ENCODE measurements around the gene STK11.

The STK11 gene

GRCh38 chr19:1229924-1230782, 24.6 kb downstream of the STK11 start:
- H3K9ac ChIP-seq (ENCODE audit: low read depth, low read length, poor library complexity, severe bottlenecking): no peak overlapping the region
- no peaks in the 10 kb centered on the region for H3K79me2 ChIP-seq (ENCODE audit: insufficient read depth, low read length)
- H2AFZ ChIP-seq (ENCODE audit: low read length): no peak overlapping the region
- H3K9me2 ChIP-seq (replicated peaks; ENCODE audit: low read depth, low read length): no peaks in the 10 kb centered on the region
- H3K4me2 ChIP-seq (ENCODE audit: low read depth, low read length, poor library complexity, severe bottlenecking): no peak overlapping the region
- no peaks in the 10 kb centered on the region for H3K27me3 ChIP-seq (ENCODE audit: insufficient read depth, low read length, poor library complexity, severe bottlenecking)
- no peak overlapping the region for H3K4me3 ChIP-seq (ENCODE audit: low read length, poor library complexity, severe bottlenecking)
- no peaks in the 10 kb centered on the region for H3K9me3 ChIP-seq (ENCODE audit: insufficient read depth, low read depth, low read length)
- H3K36me3 ChIP-seq (ENCODE audit: insufficient read depth, low read length): peaks cover 6% of the 10 kb centered on the region; the same call in 1 of the 2 replicates
- H3K4me1 ChIP-seq (ENCODE audit: insufficient read depth, low read length, poor library complexity, severe bottlenecking): no peaks in the 10 kb centered on the region
- H4K20me1 ChIP-seq (ENCODE audit: insufficient read depth, low read length, poor library complexity, severe bottlenecking): no peaks in the 10 kb centered on the region
- no peaks in the 10 kb centered on the region for H3F3A ChIP-seq (ENCODE audit: low read depth)
- TF ChIP-seq EZH2phosphoT487 (IDR thresholded peaks at IDR 0.05; ENCODE audit: borderline replicate concordance) (no peak), CTCF (conservative IDR thresholded peaks at IDR 0.05; ENCODE audit: low read length) (no peak)

GRCh38 chr19:1230783-1231489, 25.4 kb downstream of the STK11 start:
- H3F3A ChIP-seq (ENCODE audit: low read depth): no peaks in the 10 kb centered on the region
- H3K9me2 ChIP-seq (replicated peaks; ENCODE audit: low read depth, low read length): no peaks in the 10 kb centered on the region
- H3K27me3 ChIP-seq (ENCODE audit: insufficient read depth, low read length, poor library complexity, severe bottlenecking): no peaks in the 10 kb centered on the region
- no peak overlapping the region for H2AFZ ChIP-seq (ENCODE audit: low read length)
- H4K20me1 ChIP-seq (ENCODE audit: insufficient read depth, low read length, poor library complexity, severe bottlenecking): no peaks in the 10 kb centered on the region
- no peaks in the 10 kb centered on the region for H3K9me3 ChIP-seq (ENCODE audit: insufficient read depth, low read depth, low read length)
- TF ChIP-seq EZH2phosphoT487 (IDR thresholded peaks at IDR 0.05; ENCODE audit: borderline replicate concordance) (no peak), CTCF (conservative IDR thresholded peaks at IDR 0.05; ENCODE audit: low read length) (no peak)
- no peaks in the 10 kb centered on the region for H3K4me1 ChIP-seq (ENCODE audit: insufficient read depth, low read length, poor library complexity, severe bottlenecking)
- H3K36me3 ChIP-seq (ENCODE audit: insufficient read depth, low read length): peaks cover 6% of the 10 kb centered on the region; the same call in 1 of the 2 replicates
- H3K4me3 ChIP-seq (ENCODE audit: low read length, poor library complexity, severe bottlenecking): no peak overlapping the region
- no peaks in the 10 kb centered on the region for H3K79me2 ChIP-seq (ENCODE audit: insufficient read depth, low read length)
- H3K4me2 ChIP-seq (ENCODE audit: low read depth, low read length, poor library complexity, severe bottlenecking): no peak overlapping the region
- H3K9ac ChIP-seq (ENCODE audit: low read depth, low read length, poor library complexity, severe bottlenecking): no peak overlapping the region

GRCh38 chr19:1231729-1232637, 26.4 kb downstream of the STK11 start:
- H3K27me3 ChIP-seq (ENCODE audit: insufficient read depth, low read length, poor library complexity, severe bottlenecking): no peaks in the 10 kb centered on the region
- H3K79me2 ChIP-seq (ENCODE audit: insufficient read depth, low read length): no peaks in the 10 kb centered on the region
- no peaks in the 10 kb centered on the region for H3K9me3 ChIP-seq (ENCODE audit: insufficient read depth, low read depth, low read length)
- H3F3A ChIP-seq (ENCODE audit: low read depth): no peaks in the 10 kb centered on the region
- H2AFZ ChIP-seq (ENCODE audit: low read length): no peak overlapping the region
- H3K36me3 ChIP-seq (ENCODE audit: insufficient read depth, low read length): no peaks in the 10 kb centered on the region; the same call in 1 of the 2 replicates
- H3K9ac ChIP-seq (ENCODE audit: low read depth, low read length, poor library complexity, severe bottlenecking): no peak overlapping the region
- no peaks in the 10 kb centered on the region for H4K20me1 ChIP-seq (ENCODE audit: insufficient read depth, low read length, poor library complexity, severe bottlenecking)
- H3K9me2 ChIP-seq (replicated peaks; ENCODE audit: low read depth, low read length): no peaks in the 10 kb centered on the region
- H3K4me1 ChIP-seq (ENCODE audit: insufficient read depth, low read length, poor library complexity, severe bottlenecking): no peaks in the 10 kb centered on the region
- TF ChIP-seq EZH2phosphoT487 (IDR thresholded peaks at IDR 0.05; ENCODE audit: borderline replicate concordance) (no peak), CTCF (conservative IDR thresholded peaks at IDR 0.05; ENCODE audit: low read length) (no peak)
- H3K4me2 ChIP-seq (ENCODE audit: low read depth, low read length, poor library complexity, severe bottlenecking): no peak overlapping the region
- no peak overlapping the region for H3K4me3 ChIP-seq (ENCODE audit: low read length, poor library complexity, severe bottlenecking)

Data from Loucy (cell line).